Esophagus (tissue), 2 donors: ENCODE data around the gene PLA2G6. TPM values are rescaled to one million over a fixed set of nuclear protein-coding genes. Genes with fewer than 3 reads are reported as not detected.
"Not testable (repeated sequence)": the region's sequence is repeated elsewhere in the genome, so short reads cannot be mapped to it uniquely, and the experiment has no call there.

ENCODE experiments used
- H3K27ac ChIP-seq, 2 donors: one replicate each; pipeline ENCODE4 v1.5.1; 2013; ENCODE audit warnings: low read depth in 2 of 2, mild to moderate bottlenecking in 2 of 2, inconsistent platforms in 1 of 2, low read length in 1 of 2, moderate library complexity in 1 of 2
- H3K27me3 ChIP-seq, 2 donors: one replicate each; pipeline ENCODE4 v1.6.1; 2013; ENCODE audit warnings: low read length in 2 of 2, control low read depth in 1 of 2, mild to moderate bottlenecking in 1 of 2; ENCODE audit not compliant: insufficient read depth in 2 of 2, control insufficient read depth in 1 of 2
- H3K36me3 ChIP-seq, 2 donors: one replicate each; pipeline ENCODE4 v1.6.1; 2013; ENCODE audit warnings: low read length in 1 of 2; ENCODE audit not compliant: control insufficient read depth in 2 of 2, insufficient read depth in 2 of 2
- H3K4me1 ChIP-seq, 2 donors: one replicate each; pipeline ENCODE4 v1.6.1; 2013; ENCODE audit warnings: low read length in 1 of 2; ENCODE audit not compliant: control insufficient read depth in 2 of 2, insufficient read depth in 2 of 2
- H3K4me3 ChIP-seq, 2 donors: one replicate each; pipeline ENCODE4 v1.5.1; 2013; ENCODE audit warnings: low read length in 2 of 2, mild to moderate bottlenecking in 2 of 2, low read depth in 1 of 2, moderate library complexity in 1 of 2
- H3K9me3 ChIP-seq, 2 donors: one replicate each; pipeline ENCODE4 v1.6.1; 2013; ENCODE audit warnings: mild to moderate bottlenecking in 2 of 2, low read depth in 1 of 2, low read length in 1 of 2, moderate library complexity in 1 of 2; ENCODE audit not compliant: control insufficient read depth in 2 of 2, insufficient read depth in 1 of 2
- WGBS, 2 donors: extraction: QIAGEN DNeasy Blood & Tissue Kit; methylation state at CpG; one replicate each; pipeline ENCODE4 v1.1.7; 2013; 5-methylcytosine and 5-hydroxymethylcytosine counted together
- polyA plus RNA-seq, 2 donors: library from polyadenylated mRNA; stranded (reverse); fragments of 200-250 nt; gene quantifications; one replicate each; pipeline ENCODE4 v1.2.3, GENCODE V29; 2013
- donor health status: healthy with polysubstance abuse.
- donor health status: Bipolar disorder and iron deficiency.

The PLA2G6 gene
- polyA plus RNA-seq, 2 donors = 14.5 to 36.3 TPM

DNA sequence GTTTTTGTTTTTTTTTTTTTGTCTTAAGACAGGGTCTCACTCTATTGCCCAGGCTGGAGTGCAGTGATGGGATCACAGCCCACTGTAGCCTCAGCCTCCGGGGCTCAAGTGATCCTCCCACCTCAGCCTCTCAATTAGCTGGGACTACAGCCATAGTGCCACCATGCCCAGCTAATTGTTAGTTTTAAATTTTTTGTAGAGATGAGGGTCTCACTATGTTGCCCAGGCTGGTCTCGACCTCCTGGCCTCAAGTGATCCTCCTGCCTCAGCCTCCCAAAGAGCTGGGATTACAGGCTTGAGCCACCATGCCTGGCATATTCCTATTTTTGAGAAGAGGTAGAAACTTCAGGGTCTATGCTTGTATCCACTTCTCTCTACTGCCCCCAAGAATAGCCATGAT, 62.9 kb downstream of the PLA2G6 start:
- not testable (repeated sequence) for H3K27me3 ChIP-seq, H3K4me3 ChIP-seq, H3K9me3 ChIP-seq, H3K27ac ChIP-seq, H3K4me1 ChIP-seq, H3K36me3 ChIP-seq
- WGBS, 2 donors = 96 to 100% methylated on average over 2 of the region's 2 CpGs

DNA sequence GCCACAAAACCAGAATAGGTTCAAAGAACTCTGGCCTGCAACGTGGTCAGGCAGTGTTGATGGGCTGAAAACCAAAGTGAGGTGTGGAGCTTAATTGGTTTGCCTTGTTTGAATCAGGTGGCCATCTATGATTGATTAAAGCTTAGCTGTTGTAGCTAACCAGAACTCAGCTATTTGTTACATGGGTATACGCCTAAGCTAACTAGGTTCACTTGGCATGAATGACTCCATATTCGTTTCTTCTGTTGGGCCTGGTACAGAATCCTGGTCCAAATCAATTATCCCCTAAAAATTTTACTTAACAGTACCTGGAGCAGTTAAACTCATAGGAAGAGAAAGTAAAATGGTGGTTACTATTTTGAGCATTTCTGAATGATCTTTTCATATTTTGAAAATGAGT, 63.4 kb downstream of the PLA2G6 start:
- Histone ChIP-seq H3K9me3 (no peaks in the 10 kb centered on the region), H3K27ac (no peak overlapping the region), H3K4me3 (no peak overlapping the region), H3K36me3 (no peaks in the 10 kb centered on the region), H3K27me3 (no peaks in the 10 kb centered on the region), H3K4me1 (peaks cover 0 to 9% of the 10 kb centered on the region in 2 donors)
- 85 to 89% methylated on average over 3 of the region's 3 CpGs for WGBS, 2 donors

DNA sequence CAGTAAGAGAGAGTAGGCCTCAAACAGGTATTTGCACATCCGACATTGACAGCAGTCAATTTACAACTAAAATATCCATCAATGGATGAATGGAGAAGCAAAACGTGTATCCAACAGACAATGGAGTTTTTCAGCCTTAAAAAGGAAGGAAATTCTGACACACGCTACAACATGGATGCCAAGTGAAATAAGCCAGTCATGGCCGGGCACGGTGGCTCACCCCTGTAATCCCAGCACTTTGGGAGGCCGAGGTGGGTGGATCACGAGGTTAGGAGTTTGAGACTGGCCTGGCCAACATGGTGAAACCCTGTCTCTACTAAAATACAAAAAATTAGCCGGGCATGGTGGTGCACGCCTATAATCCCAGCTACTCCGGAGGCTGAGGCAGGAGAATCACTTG, 64.1 kb downstream of the PLA2G6 start:
- not testable (repeated sequence) for H3K4me3 ChIP-seq, H3K9me3 ChIP-seq, H3K27me3 ChIP-seq, H3K4me1 ChIP-seq, H3K36me3 ChIP-seq, H3K27ac ChIP-seq
- 93 to 94% methylated on average over 10 of the region's 10 CpGs for WGBS, 2 donors

DNA sequence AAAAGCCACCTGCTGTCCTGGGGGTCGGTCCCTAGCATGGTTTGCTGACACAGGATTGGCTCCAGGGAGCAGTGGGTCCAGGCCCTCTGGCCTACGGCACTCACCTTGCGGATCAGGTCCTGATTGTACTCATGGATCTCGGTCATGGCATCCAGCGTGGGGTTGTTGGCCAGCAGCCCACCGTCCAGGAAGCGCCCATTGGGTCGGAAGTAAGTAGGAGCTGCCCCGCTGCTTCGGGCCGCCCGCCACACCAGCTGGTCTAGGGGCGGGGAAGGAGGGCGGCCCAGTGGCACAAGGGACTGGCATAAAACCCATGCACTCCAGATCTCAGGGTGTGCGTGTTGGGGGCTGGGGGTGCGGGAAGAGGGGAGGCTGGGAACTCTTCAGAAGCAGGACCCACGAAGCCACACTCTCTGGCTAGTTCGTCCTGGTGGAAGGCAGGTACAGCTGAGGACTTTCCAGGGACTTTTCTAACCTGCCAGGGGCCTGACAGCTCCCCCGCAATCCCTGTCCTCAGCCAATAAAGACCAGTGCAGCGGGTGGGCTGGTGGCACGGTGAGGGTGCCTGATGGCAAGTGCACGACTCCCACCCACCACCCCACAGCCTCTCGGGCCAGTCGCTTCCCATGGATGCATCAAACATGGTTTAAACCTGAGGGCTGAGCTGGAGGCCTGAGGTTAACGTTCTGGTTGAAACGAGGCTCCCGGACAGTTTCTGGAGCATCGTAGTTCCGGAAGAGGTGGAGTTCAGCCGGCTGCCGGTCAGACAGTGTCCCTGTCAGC, 66.0 kb downstream of the PLA2G6 start:
- H3K4me3 ChIP-seq = no peak overlapping the region
- no peaks in the 10 kb centered on the region for H3K27me3 ChIP-seq
- peaks cover 3 to 11% of the 10 kb centered on the region in 2 donors for H3K4me1 ChIP-seq
- 95% methylated on average over 31 of the region's 31 CpGs for WGBS, 2 donors
- no peaks in the 10 kb centered on the region for H3K36me3 ChIP-seq
- H3K9me3 ChIP-seq = no peaks in the 10 kb centered on the region
- no peak overlapping the region for H3K27ac ChIP-seq

DNA sequence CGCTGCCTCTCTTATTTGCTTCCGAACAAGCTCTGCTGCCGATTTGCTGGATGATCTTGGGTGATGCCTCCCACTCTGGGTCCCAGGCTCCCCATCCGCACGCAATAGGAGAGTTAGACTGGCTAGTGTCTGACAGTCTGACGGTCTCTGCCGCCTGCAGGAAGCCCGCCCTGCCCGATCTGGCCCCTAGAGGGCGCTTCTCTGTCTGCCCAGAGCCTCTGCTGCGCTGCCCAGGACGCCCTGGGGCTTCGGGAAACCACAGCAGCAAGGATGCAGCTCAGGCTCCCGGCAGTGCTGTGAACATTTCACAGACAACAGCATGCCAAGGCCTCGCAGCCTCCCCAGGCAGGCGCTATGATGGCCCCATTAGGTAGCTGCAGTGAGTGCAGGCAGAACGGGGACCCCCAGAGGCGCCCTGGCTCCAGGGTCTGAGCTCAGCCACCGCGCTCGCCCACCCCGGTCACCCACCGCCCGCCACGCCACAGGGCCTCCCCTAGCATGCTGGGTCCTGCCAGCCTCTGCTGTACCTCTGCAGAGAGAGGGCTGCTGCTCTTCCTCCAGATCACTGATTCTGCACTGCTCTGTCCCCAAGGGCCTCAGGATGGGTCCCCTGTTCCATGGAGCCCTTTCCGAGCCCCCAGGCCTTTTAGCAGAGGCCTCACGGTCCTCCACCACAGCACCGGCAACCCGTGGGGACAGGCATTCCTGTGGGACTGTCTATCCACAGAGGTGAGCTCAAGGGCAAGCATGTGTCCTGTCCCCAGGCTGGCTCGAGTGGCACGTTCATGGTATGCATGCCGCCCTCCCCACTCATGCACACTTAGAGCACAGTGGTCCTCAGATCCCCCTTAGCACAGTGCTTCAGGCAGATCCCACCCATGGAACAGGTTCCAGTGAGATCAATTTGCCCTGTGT, 66.9 kb downstream of the PLA2G6 start:
- no peaks in the 10 kb centered on the region for H3K27me3 ChIP-seq
- H3K36me3 ChIP-seq = no peaks in the 10 kb centered on the region
- peaks cover 6 to 10% of the 10 kb centered on the region in 2 donors for H3K4me1 ChIP-seq
- H3K9me3 ChIP-seq = no peaks in the 10 kb centered on the region
- H3K4me3 ChIP-seq = no peak overlapping the region
- no peak overlapping the region for H3K27ac ChIP-seq
- 53 to 54% methylated on average over 32 of the region's 32 CpGs for WGBS, 2 donors

DNA sequence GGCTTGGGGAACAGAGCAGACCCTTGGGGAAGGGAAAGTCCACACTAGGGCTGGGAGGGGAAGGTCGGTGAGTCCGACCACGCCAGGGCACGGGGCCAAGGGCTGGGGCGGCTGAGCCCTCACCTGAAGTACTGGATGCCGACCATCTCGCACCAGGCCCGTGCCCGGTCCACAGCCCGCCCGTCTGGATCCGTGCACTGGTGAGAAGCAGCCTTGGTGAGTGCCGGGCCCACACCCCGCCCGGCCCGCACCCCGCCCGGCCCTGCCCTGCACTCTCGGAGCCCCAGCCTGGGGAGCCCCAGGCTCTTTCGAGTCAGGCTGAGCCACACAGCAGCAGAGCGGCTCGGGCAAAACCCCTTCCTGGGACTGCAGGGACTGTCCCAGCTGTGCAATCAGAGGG, 69.2 kb downstream of the PLA2G6 start:
- H3K9me3 ChIP-seq = no peaks in the 10 kb centered on the region
- H3K27ac ChIP-seq = no peak overlapping the region
- peaks cover 6 to 10% of the 10 kb centered on the region in 2 donors for H3K4me1 ChIP-seq
- WGBS, 2 donors = 72% methylated on average over 17 to 22 of the region's 22 CpGs
- no peaks in the 10 kb centered on the region for H3K36me3 ChIP-seq
- no peaks in the 10 kb centered on the region for H3K27me3 ChIP-seq
- no peak overlapping the region for H3K4me3 ChIP-seq

DNA sequence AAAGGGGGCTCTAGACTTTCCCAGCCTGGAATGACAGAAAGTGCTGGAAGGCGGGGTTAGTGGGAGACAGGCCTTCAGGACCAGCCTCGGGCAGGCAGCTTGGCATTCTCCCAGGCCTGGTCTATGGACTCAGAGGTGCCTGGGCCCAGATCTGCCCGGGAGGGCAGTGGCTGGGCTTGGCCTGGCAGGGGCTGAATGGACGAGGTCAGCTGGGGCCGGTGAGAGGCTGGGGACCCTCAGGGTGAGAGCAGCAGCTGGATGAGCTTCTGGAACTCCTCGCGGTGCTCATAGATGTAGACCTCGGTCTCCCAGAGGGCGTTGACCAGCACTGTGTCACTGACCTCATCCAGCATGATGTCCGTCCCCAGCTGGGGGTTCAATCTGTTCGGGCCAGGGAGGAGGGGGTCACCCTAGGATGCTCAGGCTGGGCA, 69.7 kb downstream of the PLA2G6 start:
- H3K4me1 ChIP-seq = peaks cover 6 to 10% of the 10 kb centered on the region in 2 donors
- WGBS, 2 donors = 76 to 85% methylated on average over 11 of the region's 11 CpGs
- H3K9me3 ChIP-seq = no peaks in the 10 kb centered on the region
- no peaks in the 10 kb centered on the region for H3K36me3 ChIP-seq
- H3K27me3 ChIP-seq = no peaks in the 10 kb centered on the region
- no peak overlapping the region for H3K4me3 ChIP-seq
- H3K27ac ChIP-seq = no peak overlapping the region

DNA sequence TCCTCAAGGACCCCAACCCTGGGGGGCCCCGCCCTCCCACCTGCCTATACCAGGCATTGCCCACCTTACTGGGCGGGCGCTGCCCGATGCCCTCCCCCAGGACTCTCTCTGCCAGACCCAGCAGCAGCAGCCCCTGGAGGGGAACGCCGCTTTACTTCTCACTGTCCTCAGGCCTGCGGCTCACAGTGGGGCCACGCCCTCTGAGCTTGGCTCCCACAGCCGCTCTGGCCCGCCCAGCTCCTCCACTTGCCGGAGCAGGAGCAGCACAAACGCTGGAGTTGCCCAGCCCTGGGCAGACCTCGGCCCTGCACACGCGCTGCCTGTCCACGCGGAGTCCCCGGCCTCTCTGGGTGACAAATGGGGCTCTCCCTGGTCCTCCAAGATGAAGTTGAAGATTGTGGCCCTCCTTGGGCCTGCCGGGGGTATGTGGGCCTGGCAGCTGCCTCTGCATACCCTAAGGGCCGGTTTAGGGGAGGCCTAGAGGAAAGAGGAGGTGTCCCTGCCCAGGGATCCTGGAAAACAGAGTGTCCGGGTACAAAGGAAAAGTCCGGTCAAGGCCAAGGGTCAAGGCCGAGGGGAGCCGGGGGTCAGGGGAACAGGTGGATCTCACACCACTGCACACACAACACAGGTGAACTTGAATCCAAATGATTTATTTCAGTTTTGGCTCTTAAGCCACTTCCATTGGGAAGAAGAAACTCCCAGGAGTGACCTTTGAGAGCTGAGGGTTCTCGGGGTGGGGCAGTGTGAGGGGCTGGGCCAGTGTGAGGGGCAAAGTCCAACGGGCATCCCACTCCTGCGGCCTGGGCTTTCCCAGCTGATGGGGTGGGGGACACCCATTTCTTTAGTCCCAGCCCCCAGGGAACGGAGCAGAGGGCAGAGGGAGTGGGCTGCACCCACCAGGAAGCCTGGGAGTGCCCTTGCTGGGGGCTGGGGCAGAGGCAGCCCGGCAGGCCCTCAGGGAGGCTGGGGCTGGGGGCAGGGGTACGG, 70.5 kb downstream of the PLA2G6 start:
- H3K9me3 ChIP-seq = no peaks in the 10 kb centered on the region
- no peaks in the 10 kb centered on the region for H3K36me3 ChIP-seq
- 53 to 61% methylated on average over 30 of the region's 30 CpGs for WGBS, 2 donors
- H3K27me3 ChIP-seq = no peaks in the 10 kb centered on the region
- H3K4me1 ChIP-seq = peaks cover 6 to 10% of the 10 kb centered on the region in 2 donors
- H3K4me3 ChIP-seq = no peak overlapping the region
- H3K27ac ChIP-seq = peak overlapping the region; percentile 38 to 63
